AG04450 (cell line): Measurements from ENCODE around the gene RAMP3. TPM values are rescaled to one million over a fixed set of nuclear protein-coding genes. Genes with fewer than 3 reads are reported as not detected.

Experiments used
- CTCF ChIA-PET: fragments of 300-600, 350-600 bp; formaldehyde crosslinking; extraction: SDS; loops from one replicate; lab custom pipeline; 2022; ENCODE audit warnings: antibody characterized with exemption, inconsistent platforms; lab: Charles Lee
- POLR2A ChIA-PET: fragments of 350-600 bp; formaldehyde crosslinking; extraction: SDS; loops from one replicate; lab custom pipeline; 2021; ENCODE audit warnings: antibody characterized with exemption, inconsistent platforms; lab: Yijun Ruan, JAX
- DNase-seq: peaks from one replicate; pipeline ENCODE4 v3.0.0-alpha.2; 2011; ENCODE audit warnings: low read depth, low spot score
- H3K27ac ChIP-seq: one replicate; pipeline ENCODE4 v1.5.1; 2012; ENCODE audit warnings: low read depth, low read length, control low read depth
- H3K27me3 ChIP-seq: one replicate; pipeline ENCODE4 v1.6.0; 2012; ENCODE audit warnings: low read length; ENCODE audit not compliant: control insufficient read depth, insufficient read depth
- H3K4me3 ChIP-seq: 2 replicates; pipeline ENCODE4 v1.5.1; 2011; ENCODE audit warnings: mild to moderate bottlenecking, low read depth, low read length, control low read depth
- H3K9me3 ChIP-seq: 2 replicates; pipeline ENCODE4 v1.5.1; 2012; ENCODE audit warnings: low read length; ENCODE audit not compliant: control insufficient read depth, insufficient read depth
- CTCF ChIP-seq: IDR thresholded peaks from 2 replicates; pipeline ENCODE4 v1.5.1; 2011; ENCODE audit warnings: low read depth, low read length, control low read depth, inconsistent platforms
- polyA plus RNA-seq: library from polyadenylated mRNA; depleted of rRNA; stranded (reverse); fragments of >200 nt; gene quantifications from 2 replicates; pipeline ENCODE4 v1.2.3, GENCODE V29; 2011

RAMP3 gene
- polyA plus RNA-seq, 1 experiment, result not detected

GRCh38 chr7:45138433-45139267 lies 18.9 kb upstream of the RAMP3 start:
- CTCF ChIA-PET, result interaction anchor here (0.6 to 4.4 kb wide), 3 partner anchors 165 to 783 kb away, joined by 4 to 62 read pairs (median 56); no protein-coding TSS in a partner anchor
- no peak for TF ChIP-seq CTCF
- POLR2A ChIA-PET, result no interaction called here

DNA sequence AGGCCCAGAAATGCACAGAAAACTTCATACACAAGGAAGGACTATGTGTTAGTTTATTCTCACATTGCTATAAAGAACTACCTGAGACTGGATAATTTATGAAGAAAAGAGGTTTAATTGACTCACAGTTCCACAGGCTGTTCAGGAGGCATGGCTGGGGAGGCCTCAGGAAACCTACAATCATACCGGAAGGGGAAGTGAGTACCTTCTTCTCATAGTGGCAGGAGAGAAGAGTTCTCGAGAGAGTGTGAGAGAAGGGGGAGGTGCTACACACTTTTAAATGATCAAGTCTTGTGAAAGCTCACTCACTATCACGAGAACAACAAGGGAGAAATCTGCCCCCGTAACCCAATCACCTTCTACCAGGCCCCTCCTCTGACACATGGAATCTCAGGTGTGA lies 16.8 kb upstream of the RAMP3 start:
- ChIA-PET CTCF (no interaction called here), POLR2A (no interaction called here)
- DNase-seq, result no peak
- no peak for TF ChIP-seq CTCF
- Histone ChIP-seq H3K27ac (no peak overlapping the region), H3K4me3 (no peak overlapping the region), H3K27me3 (peaks cover 25% of the 10 kb centered on the region), H3K9me3 (no peaks in the 10 kb centered on the region; the same call in 1 of the 2 replicates)

More at GRCh38 chr7:45138433-45139267, 18.9 kb upstream of the RAMP3 start:
- no peak overlapping the region for H3K27ac ChIP-seq
- no peak for DNase-seq
- H3K27me3 ChIP-seq, result peaks cover 11% of the 10 kb centered on the region
- no peak overlapping the region for H3K4me3 ChIP-seq
- no peaks in the 10 kb centered on the region for H3K9me3 ChIP-seq

- TF ChIP-seq CTCF, result no peak
- POLR2A ChIA-PET, result interaction anchor here (1.0 kb wide), 1 partner anchor 72 kb away, joined by 3 read pairs; no protein-coding TSS in a partner anchor
- CTCF ChIA-PET, result interaction anchor here (1.3 kb wide), 1 partner anchor 11 kb away, joined by 3 read pairs; no protein-coding TSS in a partner anchor
These were observed 14.0 kb upstream of the RAMP3 start for GRCh38 chr7:45143616-45144015.

DNA sequence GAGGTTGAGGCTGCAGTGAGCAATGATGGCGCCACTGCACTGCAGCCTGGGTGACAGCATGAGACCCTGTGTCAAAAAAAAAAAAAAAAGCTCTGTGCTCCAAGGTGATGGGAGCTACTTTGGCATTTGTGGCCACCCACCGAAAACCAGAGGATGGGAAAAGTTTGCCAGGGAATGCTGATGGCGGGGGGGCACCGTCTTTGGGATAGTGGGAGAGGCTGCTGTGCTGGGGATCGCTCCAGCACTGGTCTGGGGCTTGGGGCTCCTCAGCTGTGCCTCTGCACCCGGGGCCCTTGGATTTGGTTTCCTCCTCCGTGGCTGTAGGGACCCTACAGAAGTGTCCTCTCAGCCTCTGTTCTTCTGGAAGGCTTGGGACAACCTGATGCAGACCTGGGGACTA lies 11.7 kb upstream of the RAMP3 start:
- peaks cover 49% of the 10 kb centered on the region for H3K27me3 ChIP-seq
- H3K9me3 ChIP-seq, result no peaks in the 10 kb centered on the region; the same call in 1 of the 2 replicates
- H3K4me3 ChIP-seq, result no peak overlapping the region
- ChIA-PET POLR2A (no interaction called here), CTCF (no interaction called here)
- no peak overlapping the region for H3K27ac ChIP-seq
- DNase-seq, result no peak
- TF ChIP-seq CTCF, result no peak

More at GRCh38 chr7:45143616-45144015, 14.0 kb upstream of the RAMP3 start:
- H3K27me3 ChIP-seq, result peaks cover 41% of the 10 kb centered on the region
- no peaks in the 10 kb centered on the region; the same call in 1 of the 2 replicates for H3K9me3 ChIP-seq
- H3K27ac ChIP-seq, result no peak overlapping the region
- H3K4me3 ChIP-seq, result no peak overlapping the region
- no peak for DNase-seq
